Stimulated activated naive CD4-positive, alpha-beta T cell treated with Interleukin-2 at 50 U/mL for 16 hours (primary cell): ENCODE measurements around the gene ANO1.

Experiments used
- DNase-seq: peaks from one replicate; lab custom pipeline; 2025; lab: John Stamatoyannopoulos, UW

Gene ANO1

DNA sequence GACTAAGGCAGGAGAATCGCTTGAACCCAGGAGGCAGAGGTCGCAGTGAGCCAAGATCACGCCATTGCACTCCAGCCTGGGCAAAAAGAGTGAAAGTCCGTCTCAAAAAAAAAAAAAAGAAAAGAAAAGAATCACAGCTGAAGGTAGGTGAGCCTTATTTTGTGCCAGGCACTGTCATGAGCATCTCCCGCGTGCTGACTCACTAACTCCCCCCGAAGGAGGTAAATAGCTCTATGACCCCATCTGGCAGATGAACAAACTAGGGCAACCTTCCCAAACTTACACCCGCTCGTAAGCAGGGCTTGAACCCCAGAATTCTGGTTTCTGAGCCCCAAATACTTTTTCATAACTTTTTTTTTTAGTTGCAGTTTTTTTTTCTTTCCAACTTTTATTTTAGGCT, 60.3 kb downstream of the ANO1 start:
- no peak for DNase-seq

DNA sequence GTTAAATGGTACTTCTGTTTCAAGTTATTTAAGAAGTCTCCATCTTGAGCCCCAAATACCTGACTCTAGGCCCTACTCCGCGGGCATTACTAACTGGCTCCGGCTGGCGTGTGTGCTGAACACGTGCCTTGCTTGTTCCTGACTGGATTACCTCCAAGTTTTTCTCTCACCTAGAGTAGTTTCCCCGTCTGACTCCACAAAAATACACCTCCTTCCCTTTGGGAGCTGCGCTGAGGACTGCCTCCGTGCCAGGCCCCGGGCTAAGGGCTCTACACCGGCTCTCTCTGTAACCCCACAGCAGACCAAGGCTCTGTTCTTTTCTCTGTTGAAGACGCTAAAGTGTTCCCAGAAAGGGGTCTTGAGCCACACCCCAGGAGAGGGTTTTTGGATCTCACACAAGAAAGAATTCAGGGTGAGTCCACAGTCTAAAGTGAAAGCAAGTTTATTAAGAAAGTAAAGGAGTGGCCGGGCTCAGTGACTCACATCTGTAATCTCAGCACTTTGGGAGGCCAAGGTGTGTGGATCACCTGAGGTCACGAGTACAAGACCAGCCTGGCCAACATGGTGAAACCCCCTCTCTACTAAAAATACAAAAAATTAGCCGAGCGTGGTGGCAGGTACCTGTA, 61.8 kb downstream of the ANO1 start:
- no peak for DNase-seq

DNA sequence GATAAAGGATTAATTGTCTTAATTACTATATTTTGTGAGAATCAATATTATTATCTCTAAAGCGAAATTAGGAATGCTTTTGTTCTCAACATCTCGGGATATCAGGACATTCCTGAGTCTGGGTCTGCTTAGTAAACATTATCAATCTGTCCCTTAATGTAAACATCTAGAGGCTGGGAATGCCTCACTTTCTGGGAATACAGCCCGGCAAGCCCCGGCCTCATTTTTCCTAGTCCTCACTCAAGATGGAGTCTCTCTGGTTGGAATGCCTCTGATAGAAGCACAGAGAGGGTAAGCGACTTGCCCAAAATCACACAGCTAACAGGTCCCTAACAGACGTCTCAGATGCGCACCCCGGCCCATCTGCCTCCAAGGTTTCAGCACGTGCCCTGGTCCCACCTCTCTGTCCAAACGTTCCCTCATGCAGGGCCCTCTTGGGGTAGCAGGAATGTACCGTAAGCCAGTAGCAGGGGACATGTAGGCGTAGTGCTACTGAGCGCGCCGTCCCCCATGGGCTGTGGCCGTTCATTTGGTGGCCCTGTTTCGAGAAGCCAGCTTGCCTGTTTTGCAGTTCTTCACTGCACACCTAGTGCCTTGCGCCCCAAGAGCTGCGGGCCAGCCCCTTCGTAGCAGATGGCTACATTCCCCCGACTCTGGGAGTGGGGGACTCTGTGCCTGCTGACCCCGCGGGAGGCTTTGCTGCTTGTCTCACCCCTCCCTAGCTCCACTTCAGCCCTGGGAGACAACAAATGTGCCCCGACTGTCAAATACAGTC, 62.8 kb downstream of the ANO1 start:
- DNase-seq: no peak

DNA sequence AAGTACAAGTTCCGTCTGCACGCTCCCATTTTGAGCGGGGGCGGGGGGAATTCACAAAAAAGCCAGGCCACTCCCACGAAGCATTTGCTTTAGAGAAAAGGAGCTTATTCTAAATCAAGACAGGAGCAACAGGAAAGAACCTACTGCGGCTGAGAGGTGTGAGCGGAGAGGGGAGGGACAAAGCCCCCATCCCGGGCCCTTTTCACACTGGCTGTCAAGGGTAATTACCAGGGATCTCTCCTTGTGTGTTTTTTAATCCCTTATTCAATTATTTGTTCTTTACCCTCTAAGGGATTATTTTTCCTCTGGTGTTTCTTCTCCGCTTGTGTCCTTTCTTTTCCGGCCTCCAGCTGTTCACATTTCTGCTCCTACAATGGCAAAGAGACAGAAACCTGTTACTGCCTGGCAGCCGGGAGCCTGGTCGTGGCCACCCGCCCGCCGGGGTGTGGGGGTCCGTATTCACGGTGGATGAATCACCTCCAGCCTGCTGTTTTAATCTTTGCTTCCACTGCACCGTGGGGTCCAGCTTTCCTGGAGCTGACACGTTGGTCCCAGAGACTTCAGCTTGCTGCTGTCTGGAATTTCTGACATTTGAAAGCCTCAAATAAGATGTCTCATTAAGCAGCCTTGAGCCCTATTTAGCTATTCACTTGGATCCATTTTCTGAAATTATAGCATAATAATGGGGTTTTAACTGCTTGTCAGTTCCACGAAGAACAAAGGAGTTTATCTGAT, 63.5 kb downstream of the ANO1 start:
- no peak for DNase-seq

DNA sequence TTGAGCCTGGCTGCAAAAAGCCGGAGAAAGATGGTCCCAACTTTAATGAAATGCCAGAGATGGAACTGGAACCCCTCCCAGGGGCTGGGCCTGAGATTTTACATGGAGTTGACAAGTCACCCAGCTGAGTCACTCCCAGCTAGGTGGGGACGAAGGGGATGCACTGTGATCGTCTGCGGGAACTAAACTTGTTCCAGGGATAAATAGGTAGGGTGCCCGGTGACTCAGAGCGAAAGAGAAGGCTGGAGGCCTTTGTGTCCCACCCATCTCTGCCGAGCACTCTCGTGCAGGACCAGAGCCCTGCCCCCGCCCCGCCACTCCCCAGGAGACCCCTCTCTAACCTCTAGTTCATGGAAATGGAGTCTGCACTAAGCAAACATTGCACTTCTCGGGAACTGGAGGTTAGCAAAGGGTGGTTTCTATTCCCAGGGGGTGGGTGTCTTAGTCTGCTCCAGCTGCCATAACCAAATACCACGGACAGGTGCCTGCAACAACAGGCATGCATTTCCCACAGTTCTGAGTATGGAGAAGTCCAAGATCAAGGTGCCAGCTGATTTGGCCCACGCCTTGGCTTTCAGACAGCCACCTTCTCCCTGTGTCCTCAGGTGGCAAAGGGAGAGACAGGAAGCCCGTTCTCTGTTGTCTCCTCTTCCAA, 64.2 kb downstream of the ANO1 start:
- DNase-seq: no peak

DNA sequence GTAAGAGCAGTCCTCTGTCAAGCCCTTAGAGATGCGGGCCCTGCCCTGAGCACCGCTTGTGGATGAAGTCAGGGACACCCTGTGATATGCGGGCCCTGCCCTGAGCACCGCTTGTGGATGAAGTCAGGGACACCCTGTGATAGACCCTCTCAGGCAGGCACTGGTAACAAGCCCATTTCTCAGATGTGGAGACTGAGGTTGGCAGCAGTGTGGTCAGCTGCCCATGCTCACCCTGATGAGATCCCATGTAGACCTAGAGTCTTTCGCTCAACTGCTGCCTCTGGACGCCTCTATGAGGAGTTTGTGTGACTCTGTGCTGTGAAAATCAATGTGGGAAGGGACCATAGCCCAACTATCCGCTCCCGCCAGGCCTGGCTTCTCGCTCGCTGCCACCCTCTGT, 66.1 kb downstream of the ANO1 start:
- no peak for DNase-seq

DNA sequence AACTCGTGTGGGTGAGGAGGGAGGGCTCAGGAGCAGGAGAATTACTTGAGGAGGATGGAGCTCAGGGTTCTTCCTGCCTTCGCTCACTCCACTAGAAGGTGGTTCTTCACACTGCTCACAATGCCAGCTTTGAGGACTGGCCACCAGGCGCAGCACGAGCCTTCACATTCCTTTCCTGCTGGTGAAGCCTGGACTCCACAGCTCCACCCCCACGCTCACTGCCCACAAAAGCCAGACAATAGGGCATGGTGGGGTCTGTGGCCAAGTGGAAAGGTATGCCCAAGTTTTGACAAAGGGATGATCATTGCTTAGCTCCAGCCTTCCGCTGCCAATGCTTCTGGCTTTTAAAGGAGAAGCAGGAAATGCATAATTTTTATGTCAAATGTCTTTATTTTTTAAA, 67.0 kb downstream of the ANO1 start:
- DNase-seq: no peak

DNA sequence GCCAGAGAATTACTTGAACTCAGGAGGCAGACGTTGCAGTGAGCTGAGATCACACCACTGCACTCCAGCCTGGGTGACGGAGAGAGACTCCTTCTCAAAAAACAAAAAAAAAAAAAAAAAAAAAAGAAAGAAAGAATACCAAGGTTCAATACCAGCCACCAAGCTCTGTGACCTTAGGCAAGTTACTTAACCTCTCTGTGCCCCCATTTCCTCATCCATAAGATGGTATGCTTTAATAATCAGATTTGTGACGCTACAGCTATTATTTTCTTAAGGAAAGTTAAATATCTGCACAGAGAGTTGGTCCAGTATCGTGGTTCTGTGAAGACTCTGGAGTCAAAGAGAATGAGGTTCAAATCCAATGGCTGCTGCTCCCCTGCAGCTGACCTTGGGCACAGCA, 67.7 kb downstream of the ANO1 start:
- no peak for DNase-seq

DNA sequence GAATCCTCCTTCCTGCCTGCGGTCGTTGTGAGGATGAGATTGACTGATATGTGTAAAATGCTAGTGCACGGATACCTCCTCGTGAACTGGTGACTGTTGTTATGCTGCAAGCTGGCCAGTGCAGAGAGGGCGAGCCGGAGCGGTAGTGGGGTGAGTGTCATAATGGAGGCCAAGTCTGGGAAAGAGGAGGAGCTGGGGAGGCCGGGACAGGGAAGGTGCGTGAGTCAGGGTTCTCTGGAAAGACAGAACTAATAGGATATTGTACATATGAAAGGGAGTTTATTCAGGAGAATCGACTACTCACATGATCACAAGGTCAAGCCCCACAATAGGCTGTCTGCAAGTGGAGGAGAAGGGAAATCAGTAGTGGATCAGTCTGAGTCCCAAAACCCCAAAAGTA, 68.2 kb downstream of the ANO1 start:
- no peak for DNase-seq

DNA sequence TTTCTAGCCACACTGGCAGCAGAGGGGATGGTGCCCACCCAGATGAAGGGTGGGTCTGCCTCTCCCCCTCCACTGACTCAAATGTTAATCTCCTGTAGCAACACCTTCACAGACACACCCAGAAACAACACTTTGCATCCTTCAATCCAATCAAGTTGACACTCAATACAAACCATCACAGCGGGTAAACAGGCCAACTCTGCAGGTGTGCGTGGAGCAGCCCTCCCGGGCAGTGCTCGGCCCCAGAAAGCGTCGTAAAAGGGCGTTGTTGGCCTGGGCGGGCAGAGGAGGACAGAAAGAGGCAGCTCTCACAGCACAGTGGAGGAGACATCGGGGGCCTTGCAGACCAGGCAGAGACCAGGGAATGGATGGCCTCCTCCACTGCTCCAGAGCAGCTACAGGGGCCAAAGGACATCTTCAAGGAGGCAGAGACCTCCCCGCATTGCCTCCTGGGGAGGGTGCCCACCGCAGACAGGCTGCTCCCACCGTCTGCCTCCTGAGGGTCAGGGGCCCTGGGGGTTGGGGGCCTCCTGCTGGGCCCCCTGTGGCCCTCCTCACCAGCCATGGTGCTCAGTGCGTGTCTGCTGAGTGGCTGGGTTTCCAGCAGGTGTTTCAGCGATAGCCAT, 68.9 kb downstream of the ANO1 start:
- no peak for DNase-seq

DNA sequence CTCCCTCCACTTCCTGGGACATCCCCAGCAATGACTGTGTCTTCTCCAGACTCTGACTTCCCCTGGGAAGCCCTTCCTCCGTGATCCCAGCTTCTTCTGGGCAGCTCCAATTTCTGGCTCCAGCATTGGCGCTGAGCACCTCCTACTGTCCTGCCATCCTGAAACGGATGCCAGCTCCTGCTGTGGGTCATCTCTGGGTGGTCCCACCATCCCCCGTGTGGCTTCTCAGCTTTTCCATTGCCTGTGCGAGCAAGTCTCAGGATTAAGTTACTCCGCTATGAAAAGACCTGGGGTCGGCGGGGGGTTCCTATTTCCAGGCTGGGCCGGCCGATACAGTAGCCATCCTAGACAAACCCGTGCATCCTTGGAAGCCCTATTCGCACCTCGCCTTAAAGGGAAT, 69.6 kb downstream of the ANO1 start:
- no peak for DNase-seq

DNA sequence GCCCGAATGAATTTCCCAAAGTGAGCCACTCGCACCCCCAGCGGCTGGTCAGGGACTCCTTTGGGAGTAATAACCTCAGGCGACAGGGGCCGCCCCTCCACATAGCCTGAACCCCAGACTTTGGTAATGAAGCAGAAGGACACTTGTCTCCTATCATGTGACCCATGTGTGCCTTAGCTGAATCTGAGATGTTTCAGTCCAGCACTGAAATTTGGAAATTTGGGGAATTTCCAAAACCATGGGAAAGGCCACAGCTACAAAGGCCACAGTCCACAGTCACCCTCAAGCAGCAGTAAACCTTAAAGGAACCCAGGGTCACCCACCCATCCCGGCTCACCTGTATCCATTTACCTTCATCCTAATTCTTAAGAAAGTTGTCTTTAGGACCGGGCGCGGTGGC, 73.6 kb downstream of the ANO1 start:
- no peak for DNase-seq

DNA sequence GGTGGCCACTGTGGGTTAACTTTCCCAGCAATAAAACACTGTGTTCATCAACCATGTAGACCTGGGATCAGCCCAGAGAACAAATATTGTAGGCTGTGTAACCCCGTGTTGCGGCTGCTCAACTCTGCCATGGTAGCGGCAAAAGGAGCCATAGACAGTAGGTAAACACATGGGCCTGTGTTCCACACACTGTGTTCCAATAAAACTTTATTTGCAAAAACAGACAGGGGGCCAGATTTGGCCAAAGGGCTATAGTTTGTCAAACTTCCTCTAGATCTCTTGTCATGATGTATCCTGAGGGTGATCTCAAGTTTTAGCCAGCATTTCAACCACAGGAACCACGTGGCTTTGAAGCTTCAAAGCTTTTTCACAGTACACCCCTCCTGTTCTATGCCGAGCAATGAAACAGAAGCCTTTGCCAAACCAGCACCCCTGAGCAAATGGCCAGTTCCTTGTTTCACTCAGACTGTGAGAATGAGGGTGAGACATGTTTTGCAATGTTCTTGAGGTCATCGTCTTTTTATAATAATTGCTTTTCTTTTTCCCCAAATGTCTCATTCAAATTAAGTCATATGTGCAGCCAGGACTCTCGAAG, 75.1 kb downstream of the ANO1 start:
- no peak for DNase-seq

DNA sequence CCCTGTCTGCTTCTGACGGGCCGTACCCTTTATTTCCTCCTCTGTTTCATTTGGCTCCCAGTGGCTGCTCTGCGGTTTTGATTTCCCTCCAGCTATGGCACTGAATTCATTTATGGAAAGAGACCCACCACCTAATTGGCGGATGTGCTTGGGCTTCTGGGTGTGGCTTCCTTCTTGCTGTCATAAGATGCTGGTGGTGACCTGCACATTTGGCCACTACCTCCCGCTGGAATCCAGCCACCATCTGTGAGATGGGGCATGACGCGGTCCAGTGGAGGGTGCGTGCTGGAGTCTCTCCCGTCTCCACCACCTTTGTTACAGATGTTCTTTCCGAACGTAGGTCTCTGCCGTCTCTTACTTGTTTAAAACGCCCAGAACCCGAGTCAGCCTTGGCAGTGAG, 77.3 kb downstream of the ANO1 start:
- DNase-seq: no peak

DNA sequence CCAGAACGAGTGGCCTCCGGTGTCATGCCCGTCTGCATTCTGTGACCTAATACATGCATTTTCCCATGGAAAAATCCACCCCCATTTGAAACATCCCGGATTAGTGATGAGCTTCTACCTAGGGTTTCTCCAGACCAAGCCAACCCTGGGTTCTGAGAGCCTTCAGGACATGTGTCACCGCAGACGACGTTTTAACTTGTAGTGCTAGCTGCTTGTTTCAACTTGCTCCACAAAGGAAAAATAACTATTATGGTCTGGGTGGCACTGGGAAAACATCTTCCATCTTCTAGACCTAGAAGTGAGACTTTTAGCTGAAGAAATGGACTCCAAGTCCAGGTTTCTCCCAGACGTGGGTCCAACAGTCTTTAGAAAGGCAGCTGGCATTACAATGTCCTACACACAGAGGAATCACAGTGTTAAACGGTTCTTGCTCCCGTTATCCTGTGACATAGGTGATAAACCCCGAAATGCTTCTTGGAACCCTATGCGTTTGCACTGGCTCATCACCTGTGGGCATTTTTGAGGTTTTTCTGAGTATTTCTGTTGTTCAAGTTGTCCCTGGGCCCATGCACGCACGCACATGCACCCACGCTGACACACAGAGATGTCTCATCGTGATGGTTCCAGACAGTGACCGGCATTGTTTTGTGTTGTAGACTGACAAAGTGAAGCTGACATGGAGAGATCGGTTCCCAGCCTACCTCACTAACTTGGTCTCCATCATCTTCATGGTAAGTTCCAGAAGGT, 78.3 kb downstream of the ANO1 start:
- DNase-seq: no peak

DNA sequence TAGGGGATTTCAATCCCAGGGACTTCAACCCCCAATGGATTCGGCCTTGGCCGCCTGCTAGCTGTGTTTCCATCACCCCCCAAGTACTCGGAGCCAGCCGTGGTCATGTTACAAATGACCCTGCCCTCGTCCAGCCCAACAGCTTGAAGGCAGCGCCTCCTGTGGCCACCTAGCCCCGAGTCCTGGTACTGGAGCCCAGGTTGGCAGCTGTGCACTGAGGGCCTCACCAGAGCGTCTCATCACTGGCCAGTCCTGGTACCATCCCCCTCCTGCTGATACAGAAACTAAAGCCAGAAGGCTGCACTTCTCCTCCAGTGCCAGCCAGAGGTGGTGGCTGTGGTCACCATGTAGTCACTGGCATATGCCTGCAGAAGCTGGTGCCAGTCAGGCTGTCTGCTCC, 80.1 kb downstream of the ANO1 start:
- no peak for DNase-seq

DNA sequence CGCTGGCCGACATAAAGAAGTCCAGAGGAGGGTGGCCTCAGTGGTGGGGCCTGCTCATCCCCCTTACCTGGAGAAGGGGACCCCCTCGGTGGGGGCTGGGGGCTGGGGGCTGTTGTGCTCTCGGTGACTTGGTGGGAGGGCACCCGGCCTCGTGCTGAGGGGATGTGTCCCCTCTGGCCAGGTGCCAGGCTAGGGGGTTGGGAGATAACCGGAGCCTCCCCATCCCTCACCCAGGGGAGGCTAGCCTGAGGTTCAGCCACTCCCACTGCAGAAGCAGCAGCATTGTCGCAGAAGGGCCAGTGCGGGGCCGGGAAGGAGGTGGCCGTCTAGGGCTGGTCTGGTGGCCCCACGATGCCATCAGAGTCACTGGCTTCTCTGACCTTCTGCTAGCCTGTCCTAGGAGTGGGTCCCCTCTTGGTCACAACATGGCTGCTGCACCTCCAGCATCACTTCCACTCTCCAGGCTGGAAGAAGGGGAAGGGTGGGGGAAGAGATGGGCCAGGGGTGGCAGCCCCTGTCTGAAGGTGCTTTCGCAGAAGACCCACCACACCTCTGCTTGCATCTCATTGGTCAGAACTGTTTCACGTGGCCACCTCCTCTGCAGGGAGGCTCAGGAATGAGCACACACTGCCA, 80.8 kb downstream of the ANO1 start:
- DNase-seq: no peak

DNA sequence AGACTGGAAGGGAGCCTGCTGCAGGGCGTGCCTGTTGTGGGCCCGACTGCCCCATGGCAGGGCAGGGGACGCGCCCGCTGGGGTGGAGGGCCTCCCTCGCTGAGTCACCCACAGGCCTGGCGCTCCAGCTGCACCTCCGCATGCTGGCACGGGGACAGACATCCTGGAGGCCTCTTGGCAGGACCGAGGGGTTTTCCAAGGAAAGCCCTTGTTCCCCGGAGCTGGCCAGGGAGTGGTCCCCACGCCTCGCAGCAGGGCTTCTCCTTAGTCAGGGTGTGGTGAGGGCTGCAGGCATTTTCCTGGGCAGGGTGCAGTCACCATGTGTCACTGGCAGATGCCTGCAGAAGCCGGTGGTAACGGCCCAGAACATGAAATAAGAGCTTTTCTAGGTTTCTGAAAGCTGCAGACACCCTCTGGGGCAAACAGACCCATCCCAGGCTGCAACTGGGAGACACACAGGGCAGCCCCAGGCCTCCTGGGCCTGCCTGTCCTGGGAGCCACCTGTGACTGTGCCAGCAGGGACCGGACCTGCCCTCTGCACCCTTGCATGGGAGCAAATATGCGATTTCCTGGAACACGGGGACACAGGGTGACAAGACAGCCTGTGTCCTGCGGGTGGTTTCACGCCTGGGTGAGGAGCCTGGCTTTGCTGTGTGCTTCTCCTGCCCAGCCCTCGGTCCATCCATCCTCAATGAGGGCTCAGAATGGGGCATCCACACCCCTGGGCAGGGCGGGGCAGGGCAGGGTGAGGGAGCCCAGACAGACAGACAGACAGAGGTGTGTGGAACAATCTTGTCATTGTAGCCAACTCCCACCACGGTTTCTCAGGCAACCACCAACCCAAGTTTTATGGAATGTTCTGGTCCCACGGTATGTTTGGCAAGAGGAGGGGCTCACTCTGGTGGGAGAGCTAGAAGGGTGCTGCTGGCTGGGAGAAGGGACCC, 81.8 kb downstream of the ANO1 start:
- no peak for DNase-seq

DNA sequence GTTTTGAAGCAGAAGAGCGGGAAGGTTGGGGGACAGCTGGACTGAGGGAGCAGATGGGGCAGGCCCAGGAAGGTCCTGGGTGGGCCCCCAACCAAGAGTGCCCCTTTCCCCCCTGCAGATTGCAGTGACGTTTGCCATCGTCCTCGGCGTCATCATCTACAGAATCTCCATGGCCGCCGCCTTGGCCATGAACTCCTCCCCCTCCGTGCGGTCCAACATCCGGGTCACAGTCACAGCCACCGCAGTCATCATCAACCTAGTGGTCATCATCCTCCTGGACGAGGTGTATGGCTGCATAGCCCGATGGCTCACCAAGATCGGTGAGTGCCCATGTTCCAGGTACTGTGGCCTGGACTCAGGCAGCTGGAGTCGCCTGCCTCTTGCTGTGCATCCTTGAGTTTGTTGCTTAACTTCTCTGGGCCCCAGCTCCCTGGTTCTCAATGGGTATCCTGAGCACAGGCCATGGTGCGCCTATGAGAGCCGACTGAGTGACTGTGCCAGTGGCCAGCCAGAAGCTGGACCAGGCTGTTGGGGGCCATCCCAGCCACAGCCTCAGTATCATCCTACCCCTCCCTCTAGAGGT, 83.0 kb downstream of the ANO1 start:
- no peak for DNase-seq
